Esophagus muscularis mucosa (tissue), 4 donors: ENCODE results near the gene OR2A12. TPM values are rescaled to one million over a fixed set of nuclear protein-coding genes. Genes with fewer than 3 reads are reported as not detected.

Experiments used
- DNase-seq: peaks from one replicate; pipeline ENCODE4 v3.0.0-alpha.2; 2017; ENCODE audit errors: extremely low spot score
- H3K27ac ChIP-seq, 4 donors: fragments of 200-600 bp; sonication (generic); replicated peaks in 1 of 4; 1 replicate in 3 of 4; 2 replicates in 1 of 4; pipeline ENCODE4 v1.5.1; 2016 to 2019; ENCODE audit warnings: mild to moderate bottlenecking in 1 of 4
- H3K27me3 ChIP-seq, 4 donors: fragments of 200-600 bp; sonication (generic); one replicate each; pipeline versions ENCODE4 v1.5.1 to v1.6.0; 2016 to 2019
- H3K36me3 ChIP-seq, 4 donors: fragments of 200-600 bp; sonication (generic); one replicate each; pipeline ENCODE4 v1.5.1; 2016 to 2019
- H3K4me1 ChIP-seq, 4 donors: fragments of 200-600 bp; sonication (generic); one replicate each; pipeline ENCODE4 v1.5.1; 2016 to 2019
- H3K4me3 ChIP-seq, 4 donors: fragments of 200-600 bp; sonication (generic); 1 replicate in 2 of 4; 2 replicates in 2 of 4; pipeline ENCODE4 v1.5.1; 2016 to 2019; ENCODE audit warnings: mild to moderate bottlenecking in 4 of 4, moderate library complexity in 1 of 4
- H3K9me3 ChIP-seq, 4 donors: fragments of 200-600 bp; sonication (generic); 1 replicate in 3 of 4; 2 replicates in 1 of 4; pipeline ENCODE4 v1.5.1; 2016 to 2019
- EP300 ChIP-seq: sonication (generic); formaldehyde crosslinking; IDR thresholded peaks from one replicate; pipeline ENCODE4 v1.6.1; 2017; ENCODE audit warnings: antibody characterized with exemption
- POLR2A ChIP-seq: fragments of 450-650 bp; IDR thresholded peaks from one replicate; pipeline ENCODE4 v1.6.1; 2017; ENCODE audit warnings: antibody characterized with exemption, moderate library complexity, mild to moderate bottlenecking, low read depth
- POLR2AphosphoS5 ChIP-seq, 2 donors: sonication (generic); formaldehyde crosslinking; IDR thresholded peaks; one replicate each; pipeline ENCODE4 v1.6.1; 2017; ENCODE audit warnings: antibody characterized with exemption in 2 of 2
- WGBS: methylation state at CpG from one replicate; pipeline ENCODE4 v1.1.5; 2018; 5-methylcytosine and 5-hydroxymethylcytosine counted together
- intact Hi-C: fragments of 100-400 bp; cut with DNase I; formaldehyde crosslinking; loops from one replicate; pipeline ENCODE4 v1.15.1; 2023
- total RNA-seq, 4 donors: library from RNA; depleted of rRNA; stranded (reverse); fragments of >200 nt; gene quantifications; one replicate each; pipeline versions ENCODE4 v1.1.0 to v1.2.1, GENCODE V29; 2016
- TF ChIP-seq, protein P1 (sequence below), 3 experiments: fragments of 200-600 bp in 2 of 3; fragments of 450-650 bp in 1 of 3; sonication (generic) in 2 of 3; IDR thresholded peaks; one replicate each; pipeline ENCODE4 v1.5.1; 2017 to 2019; ENCODE audit warnings: antibody characterized with exemption in 3 of 3, mild to moderate bottlenecking in 2 of 3, moderate library complexity in 1 of 3

OR2A12 gene
- total RNA-seq, 4 donors from 2014 or later = not detected

GRCh38 chr7:144069511-144069910, 16.6 kb upstream of the OR2A12 start, which contains the start of gene OR2A25:
TSS of gene OR2A25 (plus strand) at chr7:144069811. CDS start at chr7:144074220, 4,409 bp downstream.
- TF ChIP-seq POLR2A = no peak
- intact Hi-C loops = no loop called here
- no peaks in the 10 kb centered on the region for H3K4me1 ChIP-seq
- 79% methylated on average over 1 of the region's 1 CpG for WGBS
- DNase-seq = no peak
- no peaks in the 10 kb centered on the region for H3K36me3 ChIP-seq
- H3K27ac ChIP-seq = no peak within 1 kb of the TSS
- H3K9me3 ChIP-seq = no peaks in the 10 kb centered on the region
- no peak within 1 kb of the TSS for H3K4me3 ChIP-seq
- no peaks in the 10 kb centered on the region for H3K27me3 ChIP-seq

DNA sequence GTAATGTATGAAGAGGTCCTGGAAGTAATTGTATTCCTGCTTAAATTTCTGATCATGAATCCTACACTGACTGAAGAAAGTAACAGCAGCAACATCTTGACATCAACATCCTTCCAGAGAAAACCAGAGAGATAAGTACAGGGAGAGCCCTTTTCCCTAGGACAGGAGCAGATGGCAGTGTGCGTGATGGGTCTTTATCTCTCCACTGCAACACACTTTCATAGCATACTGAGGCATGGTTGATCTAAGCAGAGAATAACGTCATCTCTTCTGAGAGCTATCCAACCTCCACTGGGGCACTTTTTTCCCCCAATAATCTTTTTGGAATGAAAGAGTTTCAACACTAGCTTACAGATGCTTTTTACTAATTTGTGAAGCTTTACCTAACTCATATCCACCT, 16.1 kb upstream of the OR2A12 start:
- TF ChIP-seq POLR2AphosphoS5 (IDR thresholded peaks at IDR 0.05) (no peak), EP300 (no peak), POLR2A (no peak)
- TF ChIP-seq, protein P1, sequence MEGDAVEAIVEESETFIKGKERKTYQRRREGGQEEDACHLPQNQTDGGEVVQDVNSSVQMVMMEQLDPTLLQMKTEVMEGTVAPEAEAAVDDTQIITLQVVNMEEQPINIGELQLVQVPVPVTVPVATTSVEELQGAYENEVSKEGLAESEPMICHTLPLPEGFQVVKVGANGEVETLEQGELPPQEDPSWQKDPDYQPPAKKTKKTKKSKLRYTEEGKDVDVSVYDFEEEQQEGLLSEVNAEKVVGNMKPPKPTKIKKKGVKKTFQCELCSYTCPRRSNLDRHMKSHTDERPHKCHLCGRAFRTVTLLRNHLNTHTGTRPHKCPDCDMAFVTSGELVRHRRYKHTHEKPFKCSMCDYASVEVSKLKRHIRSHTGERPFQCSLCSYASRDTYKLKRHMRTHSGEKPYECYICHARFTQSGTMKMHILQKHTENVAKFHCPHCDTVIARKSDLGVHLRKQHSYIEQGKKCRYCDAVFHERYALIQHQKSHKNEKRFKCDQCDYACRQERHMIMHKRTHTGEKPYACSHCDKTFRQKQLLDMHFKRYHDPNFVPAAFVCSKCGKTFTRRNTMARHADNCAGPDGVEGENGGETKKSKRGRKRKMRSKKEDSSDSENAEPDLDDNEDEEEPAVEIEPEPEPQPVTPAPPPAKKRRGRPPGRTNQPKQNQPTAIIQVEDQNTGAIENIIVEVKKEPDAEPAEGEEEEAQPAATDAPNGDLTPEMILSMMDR (IDR thresholded peaks at IDR 0.05) = no peak
- Histone ChIP-seq H3K27ac (no peak overlapping the region), H3K4me1 (no peaks in the 10 kb centered on the region), H3K27me3 (no peaks in the 10 kb centered on the region), H3K9me3 (no peaks in the 10 kb centered on the region), H3K4me3 (no peak overlapping the region), H3K36me3 (no peaks in the 10 kb centered on the region)
- WGBS = 78% methylated on average over 2 of the region's 2 CpGs
- intact Hi-C loops = no loop called here
- DNase-seq = no peak

DNA sequence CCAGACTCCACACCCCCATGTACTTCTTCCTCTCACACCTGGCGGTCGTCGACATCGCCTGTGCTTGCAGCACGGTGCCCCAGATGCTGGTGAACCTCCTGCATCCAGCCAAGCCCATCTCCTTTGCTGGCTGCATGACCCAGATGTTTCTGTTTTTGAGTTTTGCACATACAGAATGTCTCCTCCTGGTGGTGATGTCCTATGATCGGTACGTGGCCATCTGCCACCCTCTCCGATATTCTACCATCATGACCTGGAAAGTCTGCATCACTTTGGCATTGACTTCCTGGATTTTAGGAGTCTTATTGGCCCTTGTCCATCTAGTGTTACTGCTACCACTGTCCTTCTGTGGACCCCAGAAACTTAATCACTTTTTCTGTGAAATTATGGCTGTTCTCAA, 11.7 kb upstream of the OR2A12 start:
- intact Hi-C loops = no loop called here
- WGBS = 86% methylated on average over 8 of the region's 8 CpGs

DNA sequence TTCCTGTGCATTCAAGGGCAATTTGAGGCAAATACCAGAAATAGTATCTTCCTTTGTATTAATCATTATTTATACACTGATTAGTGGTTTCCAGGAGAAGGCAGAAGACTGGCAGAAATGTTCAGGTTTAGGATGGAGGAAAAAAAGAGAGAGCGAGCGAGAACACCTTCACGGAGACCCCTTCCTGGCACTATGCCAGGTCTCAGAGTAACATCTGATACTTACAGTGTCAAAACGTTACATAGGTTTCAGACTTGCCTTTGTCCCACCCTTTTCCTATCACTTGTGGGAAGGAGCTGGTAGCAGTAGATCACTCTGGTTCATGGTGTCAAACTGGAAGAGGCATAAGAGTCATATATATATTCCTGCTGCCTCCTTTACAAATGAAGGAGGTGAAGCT, 652 bp downstream of the OR2A12 start:
- 53% methylated on average over 4 of the region's 4 CpGs for WGBS
- TF ChIP-seq POLR2A = no peak
- TF ChIP-seq, protein P1 (IDR thresholded peaks at IDR 0.05) = no peak
- TF ChIP-seq POLR2AphosphoS5 (IDR thresholded peaks at IDR 0.05) = no peak
- no peak for TF ChIP-seq EP300
- no peak for DNase-seq
- no peak overlapping the region for H3K4me3 ChIP-seq
- H3K9me3 ChIP-seq = peaks cover 0 to 8% (median 4%) of the 10 kb centered on the region in 4 donors
- intact Hi-C loops = no loop called here
- H3K4me1 ChIP-seq = no peaks in the 10 kb centered on the region
- H3K36me3 ChIP-seq = no peaks in the 10 kb centered on the region
- H3K27me3 ChIP-seq = no peaks in the 10 kb centered on the region
- no peak overlapping the region for H3K27ac ChIP-seq

More for the DNA sequence above, 11.7 kb upstream of the OR2A12 start:
- TF ChIP-seq POLR2A (no peak), EP300 (no peak), POLR2AphosphoS5 (IDR thresholded peaks at IDR 0.05) (no peak)
- TF ChIP-seq, protein P1 (IDR thresholded peaks at IDR 0.05) = no peak
- H3K4me3 ChIP-seq = no peak overlapping the region
- H3K27ac ChIP-seq = no peak overlapping the region
- DNase-seq = no peak
- no peaks in the 10 kb centered on the region for H3K27me3 ChIP-seq
- H3K4me1 ChIP-seq = no peaks in the 10 kb centered on the region
- no peaks in the 10 kb centered on the region for H3K36me3 ChIP-seq
- H3K9me3 ChIP-seq = no peaks in the 10 kb centered on the region

DNA sequence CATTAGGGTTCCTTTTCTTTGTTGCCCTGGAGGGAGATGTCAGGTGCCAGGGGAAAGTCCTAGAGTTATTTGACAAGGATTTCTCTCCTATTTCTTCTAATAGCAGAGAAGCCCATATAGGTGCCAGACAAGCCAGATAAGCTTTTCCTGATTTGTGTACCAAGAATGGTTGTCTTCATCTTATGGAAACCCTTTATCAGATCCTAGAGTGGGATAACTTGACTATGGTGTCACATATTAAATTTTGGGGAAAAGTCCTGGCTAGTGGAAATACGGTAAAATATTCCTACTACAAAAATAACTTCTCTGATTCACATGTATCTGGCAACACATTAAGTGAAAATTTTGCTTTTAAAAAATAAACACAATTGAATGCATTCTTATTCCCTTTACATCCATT, 1.2 kb downstream of the OR2A12 start:
- Histone ChIP-seq H3K36me3 (no peaks in the 10 kb centered on the region), H3K27ac (no peak overlapping the region), H3K4me1 (no peaks in the 10 kb centered on the region), H3K4me3 (no peak overlapping the region), H3K9me3 (peaks cover 0 to 8% (median 4%) of the 10 kb centered on the region in 4 donors), H3K27me3 (no peaks in the 10 kb centered on the region)
- intact Hi-C loops = no loop called here
- 64% methylated on average over 1 of the region's 1 CpG for WGBS
- no peak for DNase-seq
- no peak for TF ChIP-seq POLR2A
- TF ChIP-seq EP300 = no peak
- TF ChIP-seq, protein P1 (IDR thresholded peaks at IDR 0.05) = no peak
- TF ChIP-seq POLR2AphosphoS5 (IDR thresholded peaks at IDR 0.05) = no peak
